ENCODE data around the gene PPP2R2C.

DNA sequence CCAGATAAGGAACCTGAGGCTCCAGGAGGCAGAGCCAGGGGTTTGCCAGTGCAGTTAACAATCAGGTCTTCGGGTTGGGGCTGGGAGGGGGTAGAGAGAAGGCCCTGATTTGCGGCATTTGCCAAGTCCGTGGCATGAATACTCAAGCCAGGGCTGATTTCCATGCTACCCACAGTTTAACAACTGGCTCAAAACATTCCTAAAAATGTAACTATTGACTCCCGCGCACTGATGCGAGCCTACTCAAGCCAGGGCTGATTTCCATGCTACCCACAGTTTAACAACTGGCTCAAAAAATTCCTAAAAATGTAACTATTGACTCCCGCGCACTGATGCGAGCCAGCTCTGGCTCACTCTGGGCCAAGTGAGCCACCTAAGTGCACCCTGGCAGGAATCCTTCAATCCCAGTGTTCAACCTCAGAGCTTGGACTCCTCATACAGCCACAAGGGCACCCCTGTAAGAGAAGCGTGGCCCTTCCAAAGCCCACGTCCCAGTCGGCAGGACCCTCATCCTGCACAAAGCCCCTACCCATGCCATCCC, 75.6 kb downstream of the PPP2R2C start:
- no peak for TF ChIP-seq ZNF335 (tag by site-specific recombination; conservative IDR thresholded peaks at IDR 0.05)
- TF ChIP-seq ZNF362 (tag by site-specific recombination; IDR thresholded peaks at IDR 0.05), result no peak
- TF ChIP-seq CTCF (tag by site-specific recombination; IDR thresholded peaks at IDR 0.05), result no peak
- TF ChIP-seq, protein P1, sequence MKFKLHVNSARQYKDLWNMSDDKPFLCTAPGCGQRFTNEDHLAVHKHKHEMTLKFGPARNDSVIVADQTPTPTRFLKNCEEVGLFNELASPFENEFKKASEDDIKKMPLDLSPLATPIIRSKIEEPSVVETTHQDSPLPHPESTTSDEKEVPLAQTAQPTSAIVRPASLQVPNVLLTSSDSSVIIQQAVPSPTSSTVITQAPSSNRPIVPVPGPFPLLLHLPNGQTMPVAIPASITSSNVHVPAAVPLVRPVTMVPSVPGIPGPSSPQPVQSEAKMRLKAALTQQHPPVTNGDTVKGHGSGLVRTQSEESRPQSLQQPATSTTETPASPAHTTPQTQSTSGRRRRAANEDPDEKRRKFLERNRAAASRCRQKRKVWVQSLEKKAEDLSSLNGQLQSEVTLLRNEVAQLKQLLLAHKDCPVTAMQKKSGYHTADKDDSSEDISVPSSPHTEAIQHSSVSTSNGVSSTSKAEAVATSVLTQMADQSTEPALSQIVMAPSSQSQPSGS (tag by site-specific recombination; IDR thresholded peaks at IDR 0.05; ENCODE audit: low read depth), result no peak
- no peak for TF ChIP-seq MYNN (tag by site-specific recombination; IDR thresholded peaks at IDR 0.05; ENCODE audit: borderline replicate concordance)
- no peak for TF ChIP-seq ZNF626 (tag by site-specific recombination; IDR thresholded peaks at IDR 0.05)
- no peak for TF ChIP-seq SALL2 (tag by site-specific recombination; IDR thresholded peaks at IDR 0.05; ENCODE audit: borderline replicate concordance)
- TF ChIP-seq KLF10 (tag by site-specific recombination; IDR thresholded peaks at IDR 0.05), result no peak
- TF ChIP-seq ZSCAN30 (tag by site-specific recombination; IDR thresholded peaks at IDR 0.05), result no peak
- TF ChIP-seq PRDM1 (tag by site-specific recombination; IDR thresholded peaks at IDR 0.05), result no peak
- TF ChIP-seq ZFP69B (tag by site-specific recombination; IDR thresholded peaks at IDR 0.05), result no peak
- TF ChIP-seq ZNF266 (tag by site-specific recombination; IDR thresholded peaks at IDR 0.05; ENCODE audit: low read depth), result no peak
